Mesodermal cell (in vitro differentiated cells): ENCODE results near the gene RPN2.

Experiments used
- H3K27ac ChIP-seq: 2 replicates; pipeline ENCODE4 v1.7.0; 2013; ENCODE audit warnings: mild to moderate bottlenecking, low read depth, low read length, moderate library complexity; ENCODE audit not compliant: severe bottlenecking
- H3K36me3 ChIP-seq: 2 replicates; pipeline ENCODE4 v1.7.1; 2013; ENCODE audit warnings: mild to moderate bottlenecking, low read length, moderate library complexity; ENCODE audit not compliant: control insufficient read depth, insufficient read depth
- H3K4me1 ChIP-seq: one replicate; pipeline ENCODE4 v1.7.1; 2013; ENCODE audit warnings: mild to moderate bottlenecking, low read length; ENCODE audit not compliant: insufficient read depth, control insufficient read depth, poor library complexity, severe bottlenecking
- H3K4me3 ChIP-seq: 2 replicates; pipeline ENCODE4 v1.7.0; 2013; ENCODE audit warnings: low read length, control low read depth, mild to moderate bottlenecking; ENCODE audit not compliant: insufficient read depth, poor library complexity, severe bottlenecking; ENCODE audit errors: extremely low read depth
- H3K9me3 ChIP-seq: 2 replicates; pipeline ENCODE4 v1.7.1; 2013; ENCODE audit warnings: mild to moderate bottlenecking, low read length, moderate library complexity; ENCODE audit not compliant: control insufficient read depth
- WGBS, 2 experiments: methylation state at CpG; one replicate each; pipeline ENCODE4 v1.1.5; 2013; ENCODE audit warnings: missing lambda C conversion rate in 2 of 2; ENCODE audit not compliant: insufficient coverage in 2 of 2; 5-methylcytosine and 5-hydroxymethylcytosine counted together

The RPN2 gene

GRCh38 chr20:37154684-37155298 is 24.3 kb upstream of the RPN2 start:
- H3K4me3 ChIP-seq, result no peak overlapping the region
- no peaks in the 10 kb centered on the region for H3K9me3 ChIP-seq
- no peaks in the 10 kb centered on the region for H3K4me1 ChIP-seq
- H3K27ac ChIP-seq, result no peak overlapping the region
- 83 to 91% methylated on average over 6 of the region's 6 CpGs for WGBS, 2 experiments
- H3K36me3 ChIP-seq, result no peaks in the 10 kb centered on the region

GRCh38 chr20:37155987-37156386 is 23.1 kb upstream of the RPN2 start:
- Histone ChIP-seq H3K27ac (no peak overlapping the region), H3K36me3 (no peaks in the 10 kb centered on the region), H3K9me3 (no peaks in the 10 kb centered on the region), H3K4me3 (no peak overlapping the region), H3K4me1 (peaks cover 4% of the 10 kb centered on the region)
- 88 to 95% methylated on average over 9 of the region's 9 CpGs for WGBS, 2 experiments

- Histone ChIP-seq H3K4me1 (peaks cover 4% of the 10 kb centered on the region), H3K27ac (no peak overlapping the region), H3K9me3 (no peaks in the 10 kb centered on the region), H3K4me3 (no peak overlapping the region), H3K36me3 (no peaks in the 10 kb centered on the region)
- 98 to 100% methylated on average over 3 of the region's 4 CpGs for WGBS, 2 experiments
These were observed 20.9 kb upstream of the RPN2 start for GRCh38 chr20:37158248-37158647.

- Histone ChIP-seq H3K4me1 (peaks cover 4% of the 10 kb centered on the region), H3K27ac (no peak overlapping the region), H3K9me3 (no peaks in the 10 kb centered on the region), H3K4me3 (no peak overlapping the region), H3K36me3 (no peaks in the 10 kb centered on the region)
- WGBS, 2 experiments, result 80 to 90% methylated on average over 3 to 10 of the region's 10 CpGs
These were observed 18.4 kb upstream of the RPN2 start for GRCh38 chr20:37160683-37161082.

- no peaks in the 10 kb centered on the region for H3K9me3 ChIP-seq
- WGBS, 2 experiments, result 78 to 85% methylated on average over 9 to 10 of the region's 12 CpGs
- no peak overlapping the region for H3K4me3 ChIP-seq
- H3K36me3 ChIP-seq, result no peaks in the 10 kb centered on the region
- H3K4me1 ChIP-seq, result peaks cover 4% of the 10 kb centered on the region
- H3K27ac ChIP-seq, result no peak overlapping the region
These were observed 17.1 kb upstream of the RPN2 start for GRCh38 chr20:37161830-37162549.

- 40% methylated on average over 1 of the region's 6 CpGs; no CpG with 5 or more reads in 1 of the 2 experiments for WGBS, 2 experiments
These were observed 16.5 kb upstream of the RPN2 start for GRCh38 chr20:37162646-37163045.

GRCh38 chr20:37163832-37164554 is 15.1 kb upstream of the RPN2 start:
- Histone ChIP-seq H3K9me3 (no peaks in the 10 kb centered on the region), H3K36me3 (no peaks in the 10 kb centered on the region), H3K4me3 (no peak overlapping the region), H3K4me1 (peaks cover 4% of the 10 kb centered on the region), H3K27ac (no peak overlapping the region)
- 92 to 97% methylated on average over 2 to 3 of the region's 4 CpGs for WGBS, 2 experiments

More at GRCh38 chr20:37162646-37163045, 16.5 kb upstream of the RPN2 start:
- H3K36me3 ChIP-seq, result no peaks in the 10 kb centered on the region
- H3K4me1 ChIP-seq, result peaks cover 4% of the 10 kb centered on the region
- no peaks in the 10 kb centered on the region for H3K9me3 ChIP-seq
- H3K4me3 ChIP-seq, result no peak overlapping the region
- no peak overlapping the region for H3K27ac ChIP-seq

GRCh38 chr20:37165031-37165430 is 14.1 kb upstream of the RPN2 start:
- H3K4me3 ChIP-seq, result no peak overlapping the region
- no peaks in the 10 kb centered on the region for H3K9me3 ChIP-seq
- H3K36me3 ChIP-seq, result no peaks in the 10 kb centered on the region
- H3K27ac ChIP-seq, result no peak overlapping the region
- H3K4me1 ChIP-seq, result peaks cover 4% of the 10 kb centered on the region
- WGBS, 2 experiments, result no CpG with 5 or more reads among the region's 1 CpG

GRCh38 chr20:37166867-37167266 is 12.3 kb upstream of the RPN2 start:
- H3K4me3 ChIP-seq, result no peak overlapping the region
- no peak overlapping the region for H3K27ac ChIP-seq
- WGBS, 2 experiments, result 86 to 100% methylated on average over 1 of the region's 5 CpGs
- H3K4me1 ChIP-seq, result no peaks in the 10 kb centered on the region
- H3K9me3 ChIP-seq, result no peaks in the 10 kb centered on the region
- H3K36me3 ChIP-seq, result no peaks in the 10 kb centered on the region

GRCh38 chr20:37172836-37173235 is 6.3 kb upstream of the RPN2 start:
- Histone ChIP-seq H3K4me3 (no peak overlapping the region), H3K4me1 (no peaks in the 10 kb centered on the region), H3K27ac (no peak overlapping the region), H3K9me3 (no peaks in the 10 kb centered on the region), H3K36me3 (no peaks in the 10 kb centered on the region)
- 86 to 93% methylated on average over 2 to 4 of the region's 4 CpGs for WGBS, 2 experiments
